Naive thymus-derived CD4-positive, alpha-beta T cell (primary cell): Measurements from ENCODE around the gene ALG12. TPM values are rescaled to one million over a fixed set of nuclear protein-coding genes. Genes with fewer than 3 reads are reported as not detected.

ENCODE experiments used
- ATAC-seq: fragments of 150-1000 bp; cut with Tn5 transposase; 2 replicates; pipeline ENCODE4 v1.10.0; 2021; ENCODE audit warnings: mild to moderate bottlenecking, moderate library complexity
- CTCF ChIA-PET: fragments of 350-600 bp; sonication (Branson Sonifier 250); formaldehyde crosslinking; loops from one replicate; lab custom pipeline; 2021; ENCODE audit warnings: antibody characterized with exemption; lab: Charles Lee
- POLR2A ChIA-PET: fragments of 350-600 bp; sonication (Branson Sonifier 250); formaldehyde crosslinking; loops from one replicate; lab custom pipeline; 2021; ENCODE audit warnings: antibody characterized with exemption, inconsistent platforms; lab: Charles Lee
- DNase-seq, 9 donors: peaks; one replicate each; pipeline versions ENCODE4 v3.0.0 to v3.0.0-alpha.2; 2020 to 2022; ENCODE audit warnings: mixed read lengths in 1 of 9
- H3K27ac ChIP-seq: one replicate; pipeline ENCODE4 v1.7.0; 2013; ENCODE audit warnings: mild to moderate bottlenecking, low read depth, low read length, moderate library complexity
- H3K27me3 ChIP-seq, 2 donors: one replicate each; pipeline ENCODE4 v1.7.0; 2013; ENCODE audit warnings: low read length in 2 of 2, mild to moderate bottlenecking in 2 of 2, moderate library complexity in 2 of 2; ENCODE audit not compliant: control insufficient read depth in 2 of 2, insufficient read depth in 2 of 2
- H3K36me3 ChIP-seq, 3 experiments: 1 replicate in 2 of 3; 2 replicates in 1 of 3; pipeline ENCODE4 v1.7.0; 2013; ENCODE audit warnings: low read length in 3 of 3, mild to moderate bottlenecking in 3 of 3, moderate library complexity in 1 of 3; ENCODE audit not compliant: insufficient read depth in 3 of 3, control insufficient read depth in 2 of 3
- H3K4me1 ChIP-seq, 2 donors: one replicate each; pipeline ENCODE4 v1.7.0; 2013; ENCODE audit warnings: low read length in 2 of 2, mild to moderate bottlenecking in 2 of 2, moderate library complexity in 1 of 2; ENCODE audit not compliant: control insufficient read depth in 2 of 2, insufficient read depth in 2 of 2
- H3K4me3 ChIP-seq: 2 replicates; pipeline ENCODE4 v1.7.0; 2013; ENCODE audit warnings: mild to moderate bottlenecking, low read length
- H3K9me3 ChIP-seq, 3 experiments: 1 replicate in 2 of 3; 2 replicates in 1 of 3; pipeline ENCODE4 v1.7.0; 2013; ENCODE audit warnings: low read length in 3 of 3; ENCODE audit not compliant: control insufficient read depth in 2 of 3
- H3K27ac Mint-ChIP-seq, 9 donors: one replicate each; pipeline ENCODE4 v1.8.0; 2020 to 2022; ENCODE audit warnings: mixed read lengths in 9 of 9, mild to moderate bottlenecking in 8 of 9, moderate library complexity in 5 of 9, inconsistent platforms in 2 of 9
- H3K27me3 Mint-ChIP-seq, 5 donors: one replicate each; pipeline ENCODE4 v1.8.0; 2021 to 2022; ENCODE audit warnings: mixed read lengths in 5 of 5, mild to moderate bottlenecking in 1 of 5
- H3K36me3 Mint-ChIP-seq, 5 donors: one replicate each; pipeline ENCODE4 v1.8.0; 2020 to 2022; ENCODE audit warnings: mixed read lengths in 5 of 5, mild to moderate bottlenecking in 3 of 5, inconsistent platforms in 1 of 5
- H3K4me1 Mint-ChIP-seq, 7 donors: one replicate each; pipeline ENCODE4 v1.8.0; 2020 to 2022; ENCODE audit warnings: mixed read lengths in 7 of 7, mild to moderate bottlenecking in 3 of 7, inconsistent platforms in 1 of 7
- H3K4me3 Mint-ChIP-seq, 10 donors: one replicate each; pipeline ENCODE4 v1.8.0; 2020 to 2022; ENCODE audit warnings: mild to moderate bottlenecking in 10 of 10, mixed read lengths in 10 of 10, moderate library complexity in 6 of 10, inconsistent platforms in 2 of 10
- H3K9me3 Mint-ChIP-seq, 11 donors: one replicate each; pipeline ENCODE4 v1.8.0; 2020 to 2022; ENCODE audit warnings: mixed read lengths in 11 of 11, mild to moderate bottlenecking in 4 of 11, inconsistent platforms in 1 of 11, moderate library complexity in 1 of 11
- intact Hi-C, 2 donors: fragments of 100-400 bp; cut with micrococcal nuclease; formaldehyde crosslinking; loops; one replicate each; pipeline ENCODE4 v1.15.1; 2023
- polyA plus RNA-seq, 2 donors: library from polyadenylated mRNA; unstranded; fragments of 300-500 nt; fragmentation: Illumina TruSeq; gene quantifications; one replicate each; pipeline ENCODE4 v1.2.3, GENCODE V29; 2021
- total RNA-seq, 6 experiments: library from RNA in 5 of 6; stranded (reverse) in 5 of 6; gene quantifications; 1 replicate in 5 of 6; 2 replicates in 1 of 6; pipeline ENCODE4 v1.2.3 and lab custom pipeline; 2021 to 2026

The ALG12 gene
- total and polyA plus RNA-seq, 7 experiments from 2014 or later: 10.4 to 22.4 (median 19.5) TPM

DNA sequence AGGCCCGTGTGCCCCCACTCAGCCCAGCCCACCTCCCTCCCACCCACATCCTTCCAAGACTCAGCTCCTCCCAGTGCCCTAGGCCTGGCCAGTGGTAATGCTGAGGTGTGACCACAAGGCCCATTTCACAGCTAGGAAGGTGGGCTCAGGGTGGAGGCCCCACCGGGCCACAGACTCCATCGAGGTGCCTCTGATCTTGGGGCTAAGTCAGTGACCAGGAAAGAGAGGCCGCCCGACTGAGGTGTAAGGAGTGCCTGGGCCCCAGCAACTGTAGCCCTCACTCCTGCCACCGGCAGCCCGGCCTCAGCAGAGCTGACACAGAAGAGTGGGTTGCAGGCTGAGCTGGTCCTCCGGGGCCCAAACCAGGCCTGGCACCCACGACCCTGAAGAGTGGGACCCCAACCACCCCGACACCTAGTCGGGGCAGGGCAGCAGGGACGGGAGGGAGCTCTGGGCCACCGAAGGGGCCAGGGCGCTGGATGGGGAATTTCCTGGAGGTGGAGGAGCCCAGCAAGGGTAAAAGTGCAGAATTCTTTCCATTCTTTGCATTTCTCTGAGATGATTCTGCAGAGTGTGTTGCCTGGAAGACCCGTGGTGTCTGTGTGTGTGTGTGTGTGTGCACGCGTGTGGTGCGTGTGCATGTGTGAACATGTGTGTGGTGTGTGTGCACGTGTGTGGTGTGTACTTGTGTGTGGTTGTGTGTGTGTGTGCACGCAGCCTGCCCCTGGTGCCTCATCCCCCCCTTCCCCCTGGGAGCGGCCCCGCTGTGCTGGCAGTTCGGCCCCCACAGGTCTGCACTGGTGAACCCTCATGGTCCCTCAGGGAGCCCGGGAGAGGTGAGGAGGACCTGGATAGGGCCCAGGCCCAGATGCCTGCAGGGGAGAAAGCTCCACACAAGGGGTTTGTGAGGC, 34.0 kb upstream of the ALG12 start:
- ChIA-PET POLR2A (interaction anchor here (0.6 to 1.1 kb wide), 3 partner anchors 9 to 15 kb away, joined by 3 to 4 read pairs (median 3); partner anchors contain the start of gene PIM3), CTCF (interaction anchor here (1.8 kb wide), 1 partner anchor 8 kb away, joined by 4 read pairs; the partner anchor contains the start of gene PIM3)
- Mint-ChIP-seq H3K9me3 (no peaks in the 10 kb centered on the region), H3K27ac (no peak overlapping the region), H3K27me3 (no peaks in the 10 kb centered on the region), H3K4me1 (peaks cover 0 to 3% (median 0%) of the 10 kb centered on the region in 7 donors), H3K4me3 (no peak overlapping the region), H3K36me3 (no peaks in the 10 kb centered on the region)
- H3K27me3 ChIP-seq: no peaks in the 10 kb centered on the region
- no peaks in the 10 kb centered on the region for H3K36me3 ChIP-seq
- no peak overlapping the region for H3K4me3 ChIP-seq
- no peaks in the 10 kb centered on the region for H3K4me1 ChIP-seq
- no peaks in the 10 kb centered on the region for H3K9me3 ChIP-seq
- no peak overlapping the region for H3K27ac ChIP-seq
- intact Hi-C loops: no loop called here
- ATAC-seq (no peak), DNase-seq (no peak)

GRCh38 chr22:49951678-49951985, 33.4 kb upstream of the ALG12 start:
- no peak overlapping the region for H3K4me3 ChIP-seq

DNA sequence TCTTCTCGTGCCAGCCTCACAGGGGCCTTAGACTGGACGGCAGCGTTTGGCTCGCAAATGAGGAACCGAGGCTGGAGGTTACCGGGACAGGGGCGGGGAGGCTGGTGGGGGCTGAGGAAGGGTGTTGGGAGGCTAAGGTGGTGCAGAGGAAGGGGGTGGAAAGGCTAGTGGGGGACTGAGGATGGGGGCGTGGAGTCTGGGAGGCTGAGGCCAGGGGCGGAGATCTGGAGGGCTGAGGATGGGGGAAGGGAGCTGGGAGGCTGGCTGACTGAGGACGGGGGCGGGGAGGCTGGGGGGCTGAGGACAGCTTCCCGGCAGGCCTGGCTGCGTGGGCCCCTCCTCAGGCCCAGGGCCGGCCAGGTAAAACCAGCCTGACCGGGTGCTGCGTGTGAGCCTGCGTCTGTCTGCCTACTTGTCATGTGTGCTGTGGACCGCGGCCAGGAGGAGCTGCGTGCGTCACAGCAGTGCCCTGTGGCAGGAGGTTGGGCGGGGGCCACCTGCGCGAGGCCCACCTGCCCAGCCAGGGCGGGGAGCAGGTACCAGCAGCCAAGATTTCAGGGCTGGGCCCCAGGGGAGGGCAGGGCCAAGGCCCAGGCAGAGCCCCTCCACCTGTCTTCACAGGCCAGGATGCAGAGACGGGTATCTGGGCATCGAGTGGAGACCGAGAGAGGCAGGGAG, 32.9 kb upstream of the ALG12 start:
- DNase-seq: no peak
- POLR2A ChIA-PET: interaction anchor here (0.7 to 1.5 kb wide), 2 partner anchors 11 to 120 kb away, joined by 3 to 5 read pairs; no protein-coding TSS in a partner anchor

More at GRCh38 chr22:49951678-49951985, 33.4 kb upstream of the ALG12 start:
- ChIA-PET POLR2A (interaction anchor here (1.1 to 1.5 kb wide), 2 partner anchors 9 to 11 kb away, joined by 4 to 5 read pairs; partner anchors contain the start of gene PIM3), CTCF (interaction anchor here (0.9 to 1.8 kb wide), 2 partner anchors 9 to 40 kb away, joined by 3 to 4 read pairs; partner anchors contain the start of gene PIM3)
- intact Hi-C loops: no loop called here
- Mint-ChIP-seq H3K27me3 (no peaks in the 10 kb centered on the region), H3K36me3 (no peaks in the 10 kb centered on the region), H3K27ac (no peak overlapping the region), H3K9me3 (no peaks in the 10 kb centered on the region), H3K4me3 (no peak overlapping the region), H3K4me1 (peaks cover 0 to 3% (median 0%) of the 10 kb centered on the region in 7 donors)
- Histone ChIP-seq H3K9me3 (no peaks in the 10 kb centered on the region), H3K36me3 (no peaks in the 10 kb centered on the region), H3K4me1 (peaks cover 0 to 6% of the 10 kb centered on the region in 2 donors), H3K27me3 (no peaks in the 10 kb centered on the region), H3K27ac (no peak overlapping the region)
- DNase-seq: no peak
- no peak for ATAC-seq

GRCh38 chr22:49950396-49950994, 32.3 kb upstream of the ALG12 start:
- no peaks in the 10 kb centered on the region for H3K36me3 ChIP-seq
- DNase-seq (no peak), ATAC-seq (no peak)
- H3K36me3 Mint-ChIP-seq: peaks cover 0 to 2% (median 0%) of the 10 kb centered on the region in 5 donors
- POLR2A ChIA-PET: interaction anchor here (0.7 to 1.5 kb wide), 2 partner anchors 12 to 120 kb away, joined by 3 to 5 read pairs; no protein-coding TSS in a partner anchor
- H3K9me3 Mint-ChIP-seq: peaks cover 0 to 3% (median 0%) of the 10 kb centered on the region in 11 donors
- H3K4me3 Mint-ChIP-seq: no peak overlapping the region
- no peaks in the 10 kb centered on the region for H3K9me3 ChIP-seq
- no peak overlapping the region for H3K4me3 ChIP-seq
- peaks cover 9 to 17% of the 10 kb centered on the region in 2 donors for H3K4me1 ChIP-seq
- no peaks in the 10 kb centered on the region for H3K27me3 ChIP-seq
- no peak overlapping the region for H3K27ac Mint-ChIP-seq
- intact Hi-C loops: no loop called here
- H3K27me3 Mint-ChIP-seq: no peaks in the 10 kb centered on the region
- H3K27ac ChIP-seq: no peak overlapping the region
- CTCF ChIA-PET: interaction anchor here (0.9 kb wide), 1 partner anchor 41 kb away, joined by 3 read pairs; no protein-coding TSS in a partner anchor
- peaks cover 4 to 14% (median 6%) of the 10 kb centered on the region in 7 donors for H3K4me1 Mint-ChIP-seq

More for the DNA sequence above, 32.9 kb upstream of the ALG12 start:
- Mint-ChIP-seq H3K27ac (no peak overlapping the region), H3K36me3 (no peaks in the 10 kb centered on the region), H3K27me3 (no peaks in the 10 kb centered on the region), H3K4me1 (peaks cover 0 to 8% (median 2%) of the 10 kb centered on the region in 7 donors), H3K4me3 (no peak overlapping the region), H3K9me3 (no peaks in the 10 kb centered on the region)
- CTCF ChIA-PET: interaction anchor here (0.9 to 1.8 kb wide), 2 partner anchors 9 to 41 kb away, joined by 3 to 4 read pairs; partner anchors contain the start of gene PIM3
- Histone ChIP-seq H3K4me1 (peaks cover 3 to 11% of the 10 kb centered on the region in 2 donors), H3K4me3 (no peak overlapping the region), H3K27me3 (no peaks in the 10 kb centered on the region), H3K36me3 (no peaks in the 10 kb centered on the region), H3K27ac (no peak overlapping the region), H3K9me3 (no peaks in the 10 kb centered on the region)
- intact Hi-C loops: no loop called here
- no peak for ATAC-seq

DNA sequence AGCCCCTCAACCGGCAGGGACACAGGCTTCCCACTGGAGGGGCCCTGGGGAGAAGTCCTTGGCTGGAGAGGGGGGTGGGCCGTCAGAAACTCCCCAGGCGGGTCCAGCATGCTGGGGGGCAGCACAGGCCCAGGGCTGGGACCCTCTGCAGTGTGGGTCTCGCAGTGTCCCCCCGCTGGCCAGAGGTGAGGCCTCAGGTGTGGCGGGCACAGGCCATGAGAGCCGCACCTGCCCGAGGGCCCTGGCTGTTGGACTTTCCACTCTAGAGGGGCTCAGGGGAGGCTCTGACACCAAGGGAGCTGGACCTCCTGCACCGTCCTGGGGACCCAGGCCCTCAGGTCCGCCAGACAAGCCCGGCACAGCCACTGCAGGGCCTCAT, 31.7 kb upstream of the ALG12 start:
- Mint-ChIP-seq H3K27ac (no peak overlapping the region), H3K36me3 (peaks cover 0 to 5% (median 0%) of the 10 kb centered on the region in 5 donors), H3K4me1 (peaks cover 5 to 18% (median 9%) of the 10 kb centered on the region in 7 donors), H3K9me3 (peaks cover 0 to 7% (median 0%) of the 10 kb centered on the region in 11 donors), H3K4me3 (no peak overlapping the region), H3K27me3 (no peaks in the 10 kb centered on the region)
- POLR2A ChIA-PET: no interaction called here
- Histone ChIP-seq H3K27me3 (no peaks in the 10 kb centered on the region), H3K4me3 (no peak overlapping the region), H3K9me3 (no peaks in the 10 kb centered on the region), H3K27ac (no peak overlapping the region), H3K36me3 (no peaks in the 10 kb centered on the region), H3K4me1 (peaks cover 9 to 18% of the 10 kb centered on the region in 2 donors)
- intact Hi-C loops: no loop called here
- DNase-seq: no peak
- no peak for ATAC-seq
- CTCF ChIA-PET: no interaction called here
